C4-2B (cell line): ENCODE results near the gene PLA2G4F.

ENCODE experiments used
- ZFX ChIP-seq: fragments of 450-650 bp; IDR thresholded peaks from 2 replicates; pipeline ENCODE4 v1.6.1; 2017
- TF ChIP-seq, protein P1 (sequence below): fragments of 450-650 bp; conservative IDR thresholded peaks from 2 replicates; pipeline ENCODE4 v1.5.1; 2017; ENCODE audit warnings: mild to moderate bottlenecking

GRCh38 chr15:42089942-42090341 lies 66.5 kb downstream of the PLA2G4F start:
- TF ChIP-seq, protein P1, sequence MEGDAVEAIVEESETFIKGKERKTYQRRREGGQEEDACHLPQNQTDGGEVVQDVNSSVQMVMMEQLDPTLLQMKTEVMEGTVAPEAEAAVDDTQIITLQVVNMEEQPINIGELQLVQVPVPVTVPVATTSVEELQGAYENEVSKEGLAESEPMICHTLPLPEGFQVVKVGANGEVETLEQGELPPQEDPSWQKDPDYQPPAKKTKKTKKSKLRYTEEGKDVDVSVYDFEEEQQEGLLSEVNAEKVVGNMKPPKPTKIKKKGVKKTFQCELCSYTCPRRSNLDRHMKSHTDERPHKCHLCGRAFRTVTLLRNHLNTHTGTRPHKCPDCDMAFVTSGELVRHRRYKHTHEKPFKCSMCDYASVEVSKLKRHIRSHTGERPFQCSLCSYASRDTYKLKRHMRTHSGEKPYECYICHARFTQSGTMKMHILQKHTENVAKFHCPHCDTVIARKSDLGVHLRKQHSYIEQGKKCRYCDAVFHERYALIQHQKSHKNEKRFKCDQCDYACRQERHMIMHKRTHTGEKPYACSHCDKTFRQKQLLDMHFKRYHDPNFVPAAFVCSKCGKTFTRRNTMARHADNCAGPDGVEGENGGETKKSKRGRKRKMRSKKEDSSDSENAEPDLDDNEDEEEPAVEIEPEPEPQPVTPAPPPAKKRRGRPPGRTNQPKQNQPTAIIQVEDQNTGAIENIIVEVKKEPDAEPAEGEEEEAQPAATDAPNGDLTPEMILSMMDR = no peak
- TF ChIP-seq ZFX = no peak
